GM12865 (cell line): ENCODE measurements around the gene KAT2A.
A peak's percentile ranks its signal among the peaks of the same experiment; 100 is the strongest.

Source experiments
- DNase-seq: peaks from one replicate; pipeline ENCODE4 v3.0.0; 2010; ENCODE audit warnings: low read depth
- H3K4me3 ChIP-seq: 2 replicates; pipeline ENCODE4 v1.5.1; 2011; ENCODE audit warnings: mild to moderate bottlenecking, low read depth, low read length, control low read depth
- TF ChIP-seq, protein P1 (sequence below): IDR thresholded peaks from 2 replicates; pipeline ENCODE4 v1.5.1; 2011; ENCODE audit warnings: low read length, control low read depth, low read depth, inconsistent platforms; ENCODE audit not compliant: insufficient read depth; ENCODE audit errors: missing control alignments

KAT2A gene

DNA sequence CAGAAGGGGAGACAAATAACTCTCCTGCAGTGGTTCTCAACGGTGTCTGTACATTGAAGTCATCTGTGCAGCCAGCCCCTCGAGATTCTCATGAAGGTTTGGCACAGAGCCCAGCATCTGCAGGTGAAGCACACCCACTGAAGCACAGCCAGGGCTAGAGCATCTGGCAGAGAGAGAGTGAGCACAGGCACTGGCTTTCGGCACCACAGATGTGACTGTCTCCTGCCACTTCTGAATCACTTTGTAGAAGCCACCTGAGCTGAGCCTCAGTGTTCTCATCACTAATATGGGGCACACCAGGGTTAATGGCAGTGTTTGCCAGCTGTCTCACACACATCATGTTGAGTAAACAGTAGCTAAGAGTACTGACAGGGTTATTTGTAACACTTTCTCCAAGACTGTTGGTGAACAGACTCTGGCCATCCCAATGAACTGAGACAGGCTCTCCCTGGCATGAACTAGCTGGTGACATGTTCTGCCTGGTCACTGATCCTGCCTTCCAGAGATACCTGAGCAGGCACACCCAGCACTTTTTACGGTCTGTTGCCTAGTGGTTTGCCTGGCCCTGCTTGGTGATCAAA, 12.4 kb upstream of the KAT2A start:
- H3K4me3 ChIP-seq, result no peak overlapping the region
- TF ChIP-seq, protein P1, sequence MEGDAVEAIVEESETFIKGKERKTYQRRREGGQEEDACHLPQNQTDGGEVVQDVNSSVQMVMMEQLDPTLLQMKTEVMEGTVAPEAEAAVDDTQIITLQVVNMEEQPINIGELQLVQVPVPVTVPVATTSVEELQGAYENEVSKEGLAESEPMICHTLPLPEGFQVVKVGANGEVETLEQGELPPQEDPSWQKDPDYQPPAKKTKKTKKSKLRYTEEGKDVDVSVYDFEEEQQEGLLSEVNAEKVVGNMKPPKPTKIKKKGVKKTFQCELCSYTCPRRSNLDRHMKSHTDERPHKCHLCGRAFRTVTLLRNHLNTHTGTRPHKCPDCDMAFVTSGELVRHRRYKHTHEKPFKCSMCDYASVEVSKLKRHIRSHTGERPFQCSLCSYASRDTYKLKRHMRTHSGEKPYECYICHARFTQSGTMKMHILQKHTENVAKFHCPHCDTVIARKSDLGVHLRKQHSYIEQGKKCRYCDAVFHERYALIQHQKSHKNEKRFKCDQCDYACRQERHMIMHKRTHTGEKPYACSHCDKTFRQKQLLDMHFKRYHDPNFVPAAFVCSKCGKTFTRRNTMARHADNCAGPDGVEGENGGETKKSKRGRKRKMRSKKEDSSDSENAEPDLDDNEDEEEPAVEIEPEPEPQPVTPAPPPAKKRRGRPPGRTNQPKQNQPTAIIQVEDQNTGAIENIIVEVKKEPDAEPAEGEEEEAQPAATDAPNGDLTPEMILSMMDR, result no peak
- peak; percentile 81 for DNase-seq

DNA sequence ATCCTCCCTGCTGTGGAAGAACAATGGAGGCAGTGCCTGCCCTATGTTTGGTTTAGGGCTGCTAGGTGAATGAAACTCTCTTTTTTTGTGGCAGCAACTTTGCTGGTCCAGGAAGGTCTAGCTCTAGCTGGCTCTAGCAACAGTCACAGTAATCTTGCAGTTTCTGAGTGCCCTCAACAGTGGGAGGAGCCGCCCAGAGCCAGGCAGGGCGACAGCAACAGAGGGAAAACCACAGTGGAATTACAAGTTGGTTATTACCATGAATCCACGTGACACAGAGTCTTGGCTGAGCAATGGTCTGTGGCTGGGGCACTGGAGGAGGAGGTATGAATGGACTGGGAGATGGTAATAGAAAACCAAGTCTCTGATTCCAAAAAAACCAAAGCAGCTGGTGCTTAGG, 11.8 kb upstream of the KAT2A start:
- DNase-seq, result no peak
- TF ChIP-seq, protein P1, result no peak
- no peak overlapping the region for H3K4me3 ChIP-seq

DNA sequence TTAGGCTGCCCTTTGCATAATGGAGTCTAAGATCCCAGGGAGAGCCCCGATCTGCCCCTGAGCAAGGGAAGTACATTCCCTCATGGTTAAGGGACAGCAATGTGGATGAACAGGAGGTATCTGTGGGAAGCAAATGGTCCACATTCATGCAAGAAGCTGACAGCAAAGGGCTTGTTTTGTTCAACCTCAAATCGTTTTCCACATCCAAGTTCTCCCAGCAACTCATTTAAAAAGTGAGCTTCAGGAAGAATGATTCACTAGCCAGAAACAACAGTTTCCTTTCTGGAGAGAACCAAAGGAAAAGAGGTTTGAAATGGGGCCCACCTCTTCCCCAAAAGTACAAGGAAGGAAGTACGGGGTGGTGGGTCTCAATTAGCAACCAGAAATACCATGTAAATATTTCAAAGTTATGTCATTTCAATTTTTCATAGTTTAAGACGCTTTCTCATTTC, 10.8 kb upstream of the KAT2A start:
- H3K4me3 ChIP-seq, result no peak overlapping the region
- TF ChIP-seq, protein P1, result no peak

DNA sequence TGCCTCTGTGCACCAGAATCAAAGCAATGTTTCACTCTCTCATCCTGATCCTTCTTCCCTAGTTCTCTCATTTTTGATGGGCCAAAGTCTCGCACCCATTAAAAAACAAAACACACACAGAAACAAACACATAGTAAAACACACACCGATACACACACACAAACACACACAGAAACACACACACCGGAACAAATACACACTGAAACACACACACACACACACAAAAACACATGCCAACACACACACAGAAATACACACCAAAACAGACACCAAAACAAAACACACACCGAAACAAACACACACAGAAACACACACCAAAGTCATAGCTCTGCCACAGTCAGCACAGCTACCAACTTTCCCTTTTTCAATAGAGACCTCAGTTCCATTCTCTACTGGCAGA, 10.1 kb upstream of the KAT2A start:
- no peak for DNase-seq
- no peak overlapping the region for H3K4me3 ChIP-seq
- TF ChIP-seq, protein P1, result no peak

More for the DNA sequence above, 10.8 kb upstream of the KAT2A start:
- no peak for DNase-seq

DNA sequence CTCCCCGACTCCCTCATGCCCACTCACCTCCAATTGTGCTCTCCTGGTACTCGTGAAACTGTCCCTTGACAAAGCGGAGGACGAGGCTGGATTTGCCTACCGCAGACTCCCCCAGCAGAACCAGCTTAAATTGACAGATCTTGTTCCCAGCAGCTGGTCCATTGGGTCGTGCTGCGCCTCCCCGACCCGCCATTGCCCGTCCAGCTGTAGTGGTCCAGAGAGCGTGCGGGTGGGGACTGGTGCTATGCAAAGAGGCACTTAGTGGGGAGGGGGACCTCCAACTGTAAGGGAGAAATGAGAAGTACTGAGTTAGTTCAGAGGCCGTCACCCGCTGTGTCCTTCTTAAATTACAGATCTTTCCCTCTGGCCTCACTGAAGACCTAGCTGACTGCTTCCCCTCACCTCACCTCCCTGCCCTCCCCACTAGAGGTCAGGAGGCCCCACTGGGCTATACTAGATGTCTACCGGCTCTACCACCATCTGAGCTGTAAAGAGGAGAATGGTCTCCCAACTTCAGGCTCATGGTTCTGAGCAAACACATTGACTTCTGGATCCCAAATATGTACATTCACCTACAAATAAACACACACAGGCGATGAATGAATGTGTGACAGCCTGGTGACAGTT, 9.3 kb upstream of the KAT2A start:
- H3K4me3 ChIP-seq, result no peak overlapping the region
- TF ChIP-seq, protein P1, result peak; percentile 8
- no peak for DNase-seq

DNA sequence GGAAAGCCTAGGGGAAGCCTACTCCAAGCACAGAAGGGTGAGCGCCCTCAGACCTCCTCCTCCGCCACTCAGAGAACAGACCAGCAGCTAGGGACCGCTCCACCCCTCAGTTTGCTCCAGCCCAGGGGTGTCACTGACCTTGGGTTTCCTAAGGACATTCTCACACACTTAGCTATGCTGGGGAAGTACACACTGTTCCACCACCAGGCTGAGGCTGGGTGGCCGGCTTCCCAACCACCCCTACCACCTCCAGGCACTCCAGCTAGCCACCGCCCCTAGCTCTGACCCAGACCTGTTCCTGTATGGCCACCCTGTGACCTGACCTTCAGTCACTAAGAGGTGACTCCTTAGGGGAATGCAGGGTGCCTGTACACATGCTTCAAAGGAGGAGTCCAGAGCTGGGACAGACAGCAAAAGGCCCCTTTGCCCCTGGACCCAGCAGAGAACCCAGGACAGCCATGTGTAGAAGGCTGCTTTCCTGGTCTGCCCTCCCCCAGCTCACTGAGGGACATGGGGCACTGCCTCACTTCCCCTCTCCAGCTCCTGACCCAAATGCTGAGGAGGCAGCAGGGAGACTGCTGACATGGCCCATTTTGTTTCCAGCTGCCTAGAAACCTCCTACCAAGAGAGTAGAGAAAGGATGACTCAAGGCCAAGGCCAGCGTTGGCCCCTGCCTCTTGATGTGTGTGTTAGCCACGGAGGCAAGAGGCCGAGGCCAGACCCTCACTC, 8.1 kb upstream of the KAT2A start:
- no peak overlapping the region for H3K4me3 ChIP-seq
- TF ChIP-seq, protein P1, result no peak
- DNase-seq, result no peak
